Cardiac fibroblast (primary cell): ENCODE measurements around the gene CDK14.
A peak's percentile ranks its signal among the peaks of the same experiment; 100 is the strongest.

ENCODE experiments used
- DNase-seq, 2 donors: peaks; one replicate each; pipeline versions ENCODE4 v3.0.0 to v3.0.0-alpha.2; 2010; ENCODE audit warnings: low read depth in 2 of 2
- H3K4me3 ChIP-seq, 2 donors: replicated peaks in 1 of 2; 1 replicate in 1 of 2; 2 replicates in 1 of 2; pipeline ENCODE4 v1.5.1; 2011; ENCODE audit warnings: low read depth in 2 of 2, low read length in 2 of 2, mild to moderate bottlenecking in 2 of 2, moderate library complexity in 1 of 2
- CTCF ChIP-seq: IDR thresholded peaks from one replicate; pipeline ENCODE4 v1.5.1; 2011; ENCODE audit warnings: low read depth, mild to moderate bottlenecking, low read length, inconsistent platforms

The CDK14 gene

GRCh38 chr7:91199601-91200000, 603.5 kb downstream of the CDK14 start:
- H3K4me3 ChIP-seq: no peak overlapping the region
- no peak for TF ChIP-seq CTCF
- DNase-seq: no peak

GRCh38 chr7:91201442-91202113, 605.5 kb downstream of the CDK14 start:
- no peak for DNase-seq
- no peak for TF ChIP-seq CTCF
- no peak overlapping the region for H3K4me3 ChIP-seq

- no peak for TF ChIP-seq CTCF
- no peak for DNase-seq
- no peak overlapping the region for H3K4me3 ChIP-seq
Observed at GRCh38 chr7:91206361-91206960, 610.3 kb downstream of the CDK14 start.

- no peak for TF ChIP-seq CTCF
- peak; percentile 12 to 48 for DNase-seq
- H3K4me3 ChIP-seq: no peak overlapping the region
Observed at GRCh38 chr7:91212582-91212981, 616.5 kb downstream of the CDK14 start.

GRCh38 chr7:91226411-91226810, 630.3 kb downstream of the CDK14 start:
- no peak overlapping the region for H3K4me3 ChIP-seq
- no peak for TF ChIP-seq CTCF
- no peak for DNase-seq

- DNase-seq: peak in 1 of 2 donors; percentile 60
- TF ChIP-seq CTCF: no peak
- peak overlapping the region in 1 of 2 donors; percentile 7 for H3K4me3 ChIP-seq
Observed at GRCh38 chr7:91228327-91228726, 632.2 kb downstream of the CDK14 start.
